Adrenal gland (tissue), 12 donors: ENCODE measurements around the gene PRDM8. TPM values are rescaled to one million over a fixed set of nuclear protein-coding genes. Genes with fewer than 3 reads are reported as not detected.

Source experiments
- DNase-seq, 7 donors: peaks; one replicate each; pipeline ENCODE4 v3.0.0-alpha.2; 2019 to 2020
- H3K27ac ChIP-seq, 5 donors: fragments of 200-600 bp; sonication (generic) in 4 of 5; 1 replicate in 3 of 5; 2 replicates in 2 of 5; pipeline versions ENCODE4 v1.5.1 to v1.8.0; 2016 to 2020; ENCODE audit warnings: mild to moderate bottlenecking in 1 of 5
- H3K27me3 ChIP-seq: fragments of 200-600 bp; 2 replicates; pipeline ENCODE4 v1.8.0; 2021
- H3K36me3 ChIP-seq, 2 donors: fragments of 200-600 bp; replicated peaks in 1 of 2; 1 replicate in 1 of 2; 2 replicates in 1 of 2; pipeline versions ENCODE4 v1.5.1 to v1.8.0; 2018 to 2022
- H3K4me1 ChIP-seq, 2 donors: fragments of 200-600 bp; replicated peaks in 1 of 2; 1 replicate in 1 of 2; 2 replicates in 1 of 2; pipeline versions ENCODE4 v1.5.1 to v1.8.0; 2018 to 2021
- H3K4me3 ChIP-seq, 4 donors: fragments of 200-600 bp; sonication (generic) in 3 of 4; one replicate each; pipeline ENCODE4 v1.5.1; 2016 to 2018
- H3K9me3 ChIP-seq, 3 donors: fragments of 200-600 bp; sonication (generic) in 1 of 3; replicated peaks in 1 of 3; 1 replicate in 2 of 3; 2 replicates in 1 of 3; pipeline versions ENCODE4 v1.5.1 to v1.8.0; 2016 to 2021
- POLR2A ChIP-seq, 2 donors: fragments of 450-650 bp; IDR thresholded peaks; one replicate each; pipeline ENCODE4 v1.6.1; 2017; ENCODE audit warnings: antibody characterized with exemption in 2 of 2, mild to moderate bottlenecking in 2 of 2, moderate library complexity in 1 of 2
- WGBS, 4 donors: extraction: QIAGEN DNeasy Blood & Tissue Kit in 2 of 4; methylation state at CpG; one replicate each; pipeline versions ENCODE4 v1.1.5 to v1.1.7; 2013 to 2017; 5-methylcytosine and 5-hydroxymethylcytosine counted together
- intact Hi-C, 2 donors: fragments of 100-400 bp; cut with DNase I; formaldehyde crosslinking; loops; one replicate each; pipeline versions ENCODE4 v1.14.1 to v1.15.0; 2022 to 2023
- polyA plus RNA-seq, 3 donors: library from polyadenylated mRNA; stranded (reverse); fragments of 200-250 nt in 2 of 3; fragments of 350-450 nt in 1 of 3; fragmentation: Illumina TruSeq in 1 of 3; extraction: RNeasy Lipid Tissue Mini Kit (QIAGEN cat#74804) in 1 of 3; gene quantifications; one replicate each; pipeline ENCODE4 v1.2.3, GENCODE V29; 2013 to 2014
- total RNA-seq, 9 donors: library from RNA; depleted of rRNA in 4 of 9; stranded (reverse); fragments of >200 nt in 4 of 9; fragments of 120-200 nt in 1 of 9; fragmentation: NEBNext Ultra II Directional in 1 of 9; extraction: Animal tissue kit (Norgen Biotek cat#: 25700) in 1 of 9; gene quantifications; one replicate each; pipeline versions ENCODE4 v1.1.0 to v1.2.4, GENCODE V29; 2013 to 2023
- TF ChIP-seq, protein P1 (sequence below), 6 experiments: fragments of 450-650 bp in 4 of 6; fragments of 200-600 bp in 2 of 6; sonication (generic) in 1 of 6; IDR thresholded peaks; 1 replicate in 5 of 6; 2 replicates in 1 of 6; pipeline versions ENCODE4 v1.5.1 to v1.8.0; 2016 to 2021; ENCODE audit warnings: antibody characterized with exemption in 6 of 6, mild to moderate bottlenecking in 2 of 6, moderate library complexity in 1 of 6
- donor health status: healthy with polysubstance abuse.
- donor health status: Bipolar disorder and iron deficiency.
- donor health status: DM: yes; HTN: yes; CAD: no.
- donor health status: DM: no; HTN: no; CAD: no.
- donor health status: DM: no; HTN: no; CAD: no.
- donor health status: DM: yes; HTN: yes; CAD: no.

The PRDM8 gene
- total and polyA plus RNA-seq, 12 donors = 0.36 to 5.0 (median 1.6) TPM

DNA sequence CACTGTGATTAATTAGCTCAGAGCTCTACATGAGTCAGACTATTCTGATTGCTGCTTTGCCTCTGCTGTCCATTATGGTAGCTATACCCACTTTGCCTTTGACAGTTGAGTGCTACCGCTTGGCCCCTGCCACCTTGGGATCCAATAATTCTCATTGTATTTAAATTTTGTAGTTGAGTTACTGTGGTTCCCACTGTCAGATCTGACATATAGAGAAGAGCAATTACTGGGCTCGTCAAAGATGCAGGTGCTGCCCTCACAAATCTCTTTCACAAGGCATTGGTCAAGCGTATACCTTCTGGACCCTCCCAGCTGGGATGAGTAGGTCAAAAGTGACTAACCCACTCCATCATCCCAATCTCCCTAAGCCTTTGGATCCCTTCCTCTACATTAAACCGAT is 18.3 kb upstream of the PRDM8 start:
- WGBS, 4 donors = 88 to 93% (median 89%) methylated on average over 4 of the region's 4 CpGs
- no peak for TF ChIP-seq POLR2A (IDR thresholded peaks at IDR 0.05)
- TF ChIP-seq, protein P1, sequence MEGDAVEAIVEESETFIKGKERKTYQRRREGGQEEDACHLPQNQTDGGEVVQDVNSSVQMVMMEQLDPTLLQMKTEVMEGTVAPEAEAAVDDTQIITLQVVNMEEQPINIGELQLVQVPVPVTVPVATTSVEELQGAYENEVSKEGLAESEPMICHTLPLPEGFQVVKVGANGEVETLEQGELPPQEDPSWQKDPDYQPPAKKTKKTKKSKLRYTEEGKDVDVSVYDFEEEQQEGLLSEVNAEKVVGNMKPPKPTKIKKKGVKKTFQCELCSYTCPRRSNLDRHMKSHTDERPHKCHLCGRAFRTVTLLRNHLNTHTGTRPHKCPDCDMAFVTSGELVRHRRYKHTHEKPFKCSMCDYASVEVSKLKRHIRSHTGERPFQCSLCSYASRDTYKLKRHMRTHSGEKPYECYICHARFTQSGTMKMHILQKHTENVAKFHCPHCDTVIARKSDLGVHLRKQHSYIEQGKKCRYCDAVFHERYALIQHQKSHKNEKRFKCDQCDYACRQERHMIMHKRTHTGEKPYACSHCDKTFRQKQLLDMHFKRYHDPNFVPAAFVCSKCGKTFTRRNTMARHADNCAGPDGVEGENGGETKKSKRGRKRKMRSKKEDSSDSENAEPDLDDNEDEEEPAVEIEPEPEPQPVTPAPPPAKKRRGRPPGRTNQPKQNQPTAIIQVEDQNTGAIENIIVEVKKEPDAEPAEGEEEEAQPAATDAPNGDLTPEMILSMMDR (IDR thresholded peaks at IDR 0.05) = no peak

DNA sequence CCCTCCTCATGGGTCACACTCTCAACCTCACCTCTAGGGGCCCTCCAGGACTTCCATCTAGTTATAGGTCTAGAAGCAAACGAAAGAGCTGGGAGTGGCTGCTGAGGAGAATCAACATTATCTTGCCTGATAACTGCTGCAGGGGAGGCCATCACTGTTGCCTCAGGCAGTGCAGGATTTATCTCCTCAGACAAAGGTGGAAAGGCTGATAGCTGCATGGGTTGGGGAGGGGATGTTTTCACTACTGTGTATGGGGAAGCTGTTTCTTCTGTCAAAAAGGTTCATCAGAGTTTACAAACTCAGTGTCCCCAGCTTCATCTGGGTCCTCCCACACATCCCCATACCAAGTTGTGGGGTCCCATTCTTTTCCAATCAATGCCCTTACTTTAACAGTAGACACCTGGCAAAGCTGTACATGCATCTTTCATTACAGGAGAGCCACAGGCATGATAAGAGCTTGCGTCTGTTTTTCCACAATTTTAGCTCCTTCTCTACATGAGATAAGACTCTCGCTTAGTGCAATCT is 17.6 kb upstream of the PRDM8 start:
- TF ChIP-seq POLR2A (IDR thresholded peaks at IDR 0.05) = no peak
- TF ChIP-seq, protein P1 (IDR thresholded peaks at IDR 0.05) = no peak
- DNase-seq = no peak
- intact Hi-C loops = loop anchor here in 1 of 2 donors (5.0 kb wide), 1 partner anchor 102 kb away; no protein-coding TSS in a partner anchor
- 78 to 84% (median 80%) methylated on average over 3 of the region's 3 CpGs for WGBS, 4 donors
- H3K36me3 ChIP-seq = no peaks in the 10 kb centered on the region
- H3K9me3 ChIP-seq = no peaks in the 10 kb centered on the region
- H3K4me1 ChIP-seq = peaks cover 7 to 10% of the 10 kb centered on the region in 2 donors
- no peak overlapping the region for H3K4me3 ChIP-seq
- no peaks in the 10 kb centered on the region for H3K27me3 ChIP-seq
- no peak overlapping the region for H3K27ac ChIP-seq

More for the DNA sequence above, 18.3 kb upstream of the PRDM8 start:
- intact Hi-C loops = no loop called here
- Histone ChIP-seq H3K36me3 (no peaks in the 10 kb centered on the region), H3K27me3 (no peaks in the 10 kb centered on the region), H3K4me1 (peaks cover 4 to 6% of the 10 kb centered on the region in 2 donors), H3K27ac (no peak overlapping the region), H3K4me3 (no peak overlapping the region), H3K9me3 (no peaks in the 10 kb centered on the region)
- no peak for DNase-seq

DNA sequence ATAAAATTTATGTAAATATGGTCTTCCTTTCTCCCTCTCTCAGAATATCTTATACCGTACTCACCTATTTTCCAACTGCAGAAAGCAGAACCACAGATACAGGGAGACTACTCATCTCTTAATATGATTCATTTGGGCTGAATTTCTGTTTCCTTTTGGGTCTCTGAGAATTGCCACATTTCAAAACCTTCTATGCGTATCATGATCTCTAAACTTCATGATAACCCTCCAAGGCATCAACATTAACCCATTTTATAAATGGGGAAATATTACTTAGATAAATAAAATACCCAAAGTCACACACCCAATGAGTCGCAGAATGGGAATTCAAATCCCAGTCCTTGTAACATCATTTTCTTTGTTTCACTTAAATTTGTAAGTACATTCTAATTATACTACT is 16.6 kb upstream of the PRDM8 start:
- no peaks in the 10 kb centered on the region for H3K27me3 ChIP-seq
- no peaks in the 10 kb centered on the region for H3K36me3 ChIP-seq
- peaks cover 15 to 17% of the 10 kb centered on the region in 2 donors for H3K4me1 ChIP-seq
- H3K9me3 ChIP-seq = no peaks in the 10 kb centered on the region
- TF ChIP-seq, protein P1 (IDR thresholded peaks at IDR 0.05) = no peak
- TF ChIP-seq POLR2A (IDR thresholded peaks at IDR 0.05) = no peak
- DNase-seq = no peak
- no peak overlapping the region for H3K27ac ChIP-seq
- 76 to 84% (median 80%) methylated on average over 3 of the region's 3 CpGs for whole genome bisulfite sequencing, 4 donors
- intact Hi-C loops = loop anchor here in 1 of 2 donors (5.0 kb wide), 1 partner anchor 103 kb away; no protein-coding TSS in a partner anchor
- no peak overlapping the region for H3K4me3 ChIP-seq

DNA sequence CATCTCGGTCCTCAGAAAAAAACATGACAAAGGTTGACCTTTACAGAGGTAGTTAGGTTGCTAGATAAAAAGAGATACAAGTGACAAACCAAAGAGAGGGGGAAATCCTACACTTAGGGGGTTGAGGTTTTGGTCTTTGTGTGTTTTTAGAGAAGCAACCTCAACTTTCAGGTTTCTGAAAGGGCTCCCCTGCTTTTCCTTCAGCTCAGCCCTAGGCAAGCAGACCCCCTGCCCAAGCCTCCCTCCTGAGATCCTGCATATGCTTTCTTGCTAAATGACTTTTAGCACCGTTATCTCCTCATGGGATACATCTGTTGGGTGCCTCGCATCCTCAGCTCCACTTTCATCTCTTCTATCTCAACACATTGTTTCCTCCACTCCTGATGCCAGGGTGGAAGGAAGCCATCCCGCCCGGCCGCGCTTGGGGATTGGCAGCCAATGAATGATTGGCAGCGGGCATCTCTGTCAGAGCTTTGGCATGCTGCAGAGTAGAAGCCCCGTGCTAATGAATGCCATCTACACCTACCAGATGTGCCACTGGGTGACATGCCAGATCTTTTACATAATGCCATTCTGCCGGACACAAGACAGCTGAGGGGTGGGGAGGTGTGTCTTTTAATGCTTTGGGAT is 15.0 kb upstream of the PRDM8 start:
- TF ChIP-seq POLR2A (IDR thresholded peaks at IDR 0.05) = no peak
- TF ChIP-seq, protein P1 (IDR thresholded peaks at IDR 0.05) = no peak
- Histone ChIP-seq H3K9me3 (no peaks in the 10 kb centered on the region), H3K4me3 (no peak overlapping the region), H3K27me3 (peaks cover 11% of the 10 kb centered on the region), H3K36me3 (no peaks in the 10 kb centered on the region), H3K4me1 (peaks cover 15 to 20% of the 10 kb centered on the region in 2 donors), H3K27ac (no peak overlapping the region)
- DNase-seq = no peak
- intact Hi-C loops = loop anchor here in 1 of 2 donors (5.0 kb wide), 1 partner anchor 105 kb away; no protein-coding TSS in a partner anchor
- 28 to 51% (median 31%) methylated on average over 9 to 10 of the region's 10 CpGs for WGBS, 4 donors
